ENCODE results near the gene SLC39A5.
"Not testable (repeated sequence)": the region's sequence is repeated elsewhere in the genome, so short reads cannot be mapped to it uniquely, and the experiment has no call there.

Gene SLC39A5

GRCh38 chr12:56229916-56230431 is at the start of gene SLC39A5:
Gene SLC39A5 (plus strand): TSS chr12:56230051. CDS start chr12:56231275, 1,224 bp downstream.
- DNase-seq: no peak

- DNase-seq: no peak
These were observed 42.9 kb upstream of the SLC39A5 start for GRCh38 chr12:56186957-56187356.

- no peak for DNase-seq
These were observed 41.6 kb upstream of the SLC39A5 start for GRCh38 chr12:56188131-56188777.

- no peak for DNase-seq
These were observed 41.1 kb upstream of the SLC39A5 start for GRCh38 chr12:56188778-56189098.

GRCh38 chr12:56189099-56189917 is 40.5 kb upstream of the SLC39A5 start, which contains the start of gene SMARCC2:
Gene SMARCC2 (minus strand): TSS chr12:56189483. CDS start chr12:56189461, 22 bp downstream.
- peak; percentile 80 to 88 for DNase-seq

- peak; percentile 58 to 86 for DNase-seq
These were observed 39.7 kb upstream of the SLC39A5 start for GRCh38 chr12:56189918-56190694.

- DNase-seq: no peak
These were observed 39.1 kb upstream of the SLC39A5 start for GRCh38 chr12:56190695-56191155.

- no peak for DNase-seq
These were observed 37.3 kb upstream of the SLC39A5 start for GRCh38 chr12:56192582-56192981.

- DNase-seq: peak; percentile 2 to 82
These were observed 36.7 kb upstream of the SLC39A5 start for GRCh38 chr12:56193025-56193578.

- not testable (repeated sequence) for DNase-seq
These were observed 32.9 kb upstream of the SLC39A5 start for GRCh38 chr12:56196818-56197550.

- DNase-seq: no peak
These were observed 31.8 kb upstream of the SLC39A5 start for GRCh38 chr12:56197921-56198635.

GRCh38 chr12:56198836-56199235 is 31.0 kb upstream of the SLC39A5 start:
- DNase-seq: no peak

- DNase-seq: no peak
These were observed 27.5 kb upstream of the SLC39A5 start for GRCh38 chr12:56202366-56202765.

- DNase-seq: no peak
These were observed 27.0 kb upstream of the SLC39A5 start for GRCh38 chr12:56202838-56203237.

GRCh38 chr12:56204275-56204674 is 25.6 kb upstream of the SLC39A5 start:
- DNase-seq: no peak

GRCh38 chr12:56205445-56205844 is 24.4 kb upstream of the SLC39A5 start:
- DNase-seq: no peak

- no peak for DNase-seq
These were observed 23.2 kb upstream of the SLC39A5 start for GRCh38 chr12:56206452-56207166.

- DNase-seq: no peak
These were observed 21.8 kb upstream of the SLC39A5 start for GRCh38 chr12:56208006-56208405.

GRCh38 chr12:56212361-56212760 is 17.5 kb upstream of the SLC39A5 start:
- no peak for DNase-seq

- DNase-seq: no peak
These were observed 16.0 kb upstream of the SLC39A5 start for GRCh38 chr12:56213878-56214277.

GRCh38 chr12:56216461-56216860 is 13.4 kb upstream of the SLC39A5 start:
- no peak for DNase-seq
